Mesothelial cell of epicardium (in vitro differentiated cells): ENCODE data around the gene AMOTL1. TPM values are rescaled to one million over a fixed set of nuclear protein-coding genes. Genes with fewer than 3 reads are reported as not detected.
A peak's percentile ranks its signal among the peaks of the same experiment; 100 is the strongest.

ENCODE experiments used
- DNase-seq, 2 experiments: peaks; one replicate each; pipeline ENCODE4 v3.0.0; 2021; ENCODE audit warnings: low spot score in 2 of 2; ENCODE audit not compliant: unreplicated experiment in 2 of 2
- H3K27ac Mint-ChIP-seq: 2 replicates; pipeline ENCODE4 v1.8.0; 2021; ENCODE audit warnings: mixed read lengths
- H3K27me3 Mint-ChIP-seq: 2 replicates; pipeline ENCODE4 v1.8.0; 2021; ENCODE audit warnings: low read depth, mixed read lengths
- H3K36me3 Mint-ChIP-seq: 2 replicates; pipeline ENCODE4 v1.8.0; 2021; ENCODE audit warnings: mixed read lengths
- H3K4me1 Mint-ChIP-seq: 2 replicates; pipeline ENCODE4 v1.8.0; 2021; ENCODE audit warnings: mixed read lengths
- H3K4me3 Mint-ChIP-seq: 2 replicates; pipeline ENCODE4 v1.8.0; 2021; ENCODE audit warnings: mild to moderate bottlenecking, moderate library complexity, mixed read lengths
- H3K9me3 Mint-ChIP-seq: 2 replicates; pipeline ENCODE4 v1.8.0; 2021; ENCODE audit warnings: mixed read lengths
- total RNA-seq: library from RNA; stranded (reverse); gene quantifications from 3 replicates; pipeline ENCODE4 v1.2.1, GENCODE V29; 2021
- TF ChIP-seq, protein P1 (sequence below): fragments of 200-600 bp; sonication (generic); IDR thresholded peaks from one replicate; pipeline ENCODE4 v1.5.0; 2021; ENCODE audit warnings: antibody characterized with exemption; ENCODE audit not compliant: unreplicated experiment

AMOTL1 gene
- total RNA-seq, 1 donor from 2014 or later = 77.8 TPM

DNA sequence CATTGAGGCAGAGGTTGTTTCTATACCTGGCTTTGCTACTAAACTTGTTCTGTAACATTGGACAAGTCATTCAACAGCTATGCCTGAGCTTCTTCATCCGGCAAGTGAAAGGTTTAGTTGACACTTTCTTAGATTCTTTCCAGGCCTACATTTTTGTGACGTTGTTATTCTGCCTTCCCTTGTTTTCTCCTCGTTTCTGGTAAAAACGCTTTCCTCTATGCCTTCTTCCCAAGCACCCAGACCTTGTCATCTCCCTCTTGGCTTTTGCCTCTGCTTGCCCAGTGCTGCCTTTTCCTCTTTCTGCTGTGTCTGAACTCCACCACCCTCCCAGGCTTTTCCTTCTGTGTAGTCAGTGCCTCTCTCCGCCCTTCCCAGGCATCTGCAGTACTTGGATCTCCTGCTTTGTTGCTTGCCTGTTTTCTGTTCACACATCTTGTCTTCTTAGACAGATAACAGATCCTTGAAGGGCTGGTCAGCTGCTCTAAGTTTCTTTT, 1.4 kb upstream of the AMOTL1 start:
- Mint-ChIP-seq H3K4me3 (no peak overlapping the region), H3K4me1 (peaks cover 23% of the 10 kb centered on the region), H3K27me3 (no peaks in the 10 kb centered on the region), H3K27ac (no peak overlapping the region), H3K36me3 (no peaks in the 10 kb centered on the region), H3K9me3 (no peaks in the 10 kb centered on the region)
- TF ChIP-seq, protein P1, sequence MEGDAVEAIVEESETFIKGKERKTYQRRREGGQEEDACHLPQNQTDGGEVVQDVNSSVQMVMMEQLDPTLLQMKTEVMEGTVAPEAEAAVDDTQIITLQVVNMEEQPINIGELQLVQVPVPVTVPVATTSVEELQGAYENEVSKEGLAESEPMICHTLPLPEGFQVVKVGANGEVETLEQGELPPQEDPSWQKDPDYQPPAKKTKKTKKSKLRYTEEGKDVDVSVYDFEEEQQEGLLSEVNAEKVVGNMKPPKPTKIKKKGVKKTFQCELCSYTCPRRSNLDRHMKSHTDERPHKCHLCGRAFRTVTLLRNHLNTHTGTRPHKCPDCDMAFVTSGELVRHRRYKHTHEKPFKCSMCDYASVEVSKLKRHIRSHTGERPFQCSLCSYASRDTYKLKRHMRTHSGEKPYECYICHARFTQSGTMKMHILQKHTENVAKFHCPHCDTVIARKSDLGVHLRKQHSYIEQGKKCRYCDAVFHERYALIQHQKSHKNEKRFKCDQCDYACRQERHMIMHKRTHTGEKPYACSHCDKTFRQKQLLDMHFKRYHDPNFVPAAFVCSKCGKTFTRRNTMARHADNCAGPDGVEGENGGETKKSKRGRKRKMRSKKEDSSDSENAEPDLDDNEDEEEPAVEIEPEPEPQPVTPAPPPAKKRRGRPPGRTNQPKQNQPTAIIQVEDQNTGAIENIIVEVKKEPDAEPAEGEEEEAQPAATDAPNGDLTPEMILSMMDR = no peak
- DNase-seq = no peak

- Mint-ChIP-seq H3K27me3 (no peaks in the 10 kb centered on the region), H3K36me3 (peaks cover 4% of the 10 kb centered on the region), H3K4me1 (peaks cover 26% of the 10 kb centered on the region), H3K9me3 (peaks cover 4% of the 10 kb centered on the region), H3K27ac (no peak overlapping the region), H3K4me3 (no peak overlapping the region)
- DNase-seq = no peak
- TF ChIP-seq, protein P1 = no peak
These were observed 865 bp upstream of the AMOTL1 start for GRCh38 chr11:94767291-94767690.

DNA sequence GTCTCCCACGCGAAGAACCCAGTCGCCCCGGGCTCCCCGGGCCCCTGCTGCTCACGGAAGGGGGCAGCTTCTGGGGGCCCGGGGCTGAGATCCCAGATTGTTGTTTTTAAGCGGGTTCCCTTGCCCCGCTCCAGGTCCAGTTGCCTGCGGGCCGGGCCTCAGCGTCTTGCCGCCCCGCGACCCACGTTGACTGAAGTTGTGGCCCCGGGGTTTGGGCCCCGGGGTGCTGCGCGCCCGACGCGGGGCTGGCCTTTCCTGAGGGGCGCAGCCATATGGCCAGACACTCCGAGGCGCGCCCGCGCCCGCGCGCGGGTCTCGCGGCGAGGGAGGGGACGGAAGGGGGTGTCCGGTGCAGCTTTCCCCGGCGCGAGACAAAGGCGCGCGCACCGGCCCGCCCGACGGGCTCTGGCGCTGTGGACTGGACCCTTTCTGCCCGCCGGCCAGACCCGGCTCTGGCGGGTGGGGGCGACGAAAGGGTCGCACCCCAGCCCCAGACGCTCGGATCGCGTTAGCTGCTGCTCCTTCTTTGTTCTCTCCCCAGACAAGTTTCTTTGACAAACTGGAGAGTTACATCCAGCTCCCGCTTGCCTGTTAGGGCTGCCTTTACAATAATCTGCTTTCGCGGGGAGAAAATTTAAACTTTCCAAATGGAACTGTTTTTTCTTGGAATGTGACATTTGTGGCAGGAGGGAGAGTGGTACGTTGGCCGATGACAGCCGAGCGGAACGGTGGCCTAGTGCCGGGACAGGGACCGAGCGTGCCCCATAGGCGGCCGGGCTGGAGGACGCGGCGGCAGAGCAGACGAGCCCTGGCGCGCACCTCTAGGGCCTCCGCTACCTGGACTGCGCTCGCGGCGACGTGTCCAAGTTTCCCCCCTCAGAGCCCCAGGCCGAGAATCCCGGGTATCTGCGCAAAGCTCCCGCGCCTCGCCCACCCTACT, 716 bp downstream of the AMOTL1 start:
- TF ChIP-seq, protein P1 = no peak
- DNase-seq = peak; percentile 36 to 69
- Mint-ChIP-seq H3K27ac (peak overlapping the region; percentile 97), H3K9me3 (peaks cover 5% of the 10 kb centered on the region), H3K36me3 (peaks cover 5% of the 10 kb centered on the region), H3K27me3 (no peaks in the 10 kb centered on the region), H3K4me3 (no peak overlapping the region), H3K4me1 (peaks cover 26% of the 10 kb centered on the region)

GRCh38 chr11:94769880-94770279, 1.7 kb downstream of the AMOTL1 start:
- peak overlapping the region; percentile 97 for H3K27ac Mint-ChIP-seq
- no peak overlapping the region for H3K4me3 Mint-ChIP-seq
- peaks cover 5% of the 10 kb centered on the region for H3K36me3 Mint-ChIP-seq

DNA sequence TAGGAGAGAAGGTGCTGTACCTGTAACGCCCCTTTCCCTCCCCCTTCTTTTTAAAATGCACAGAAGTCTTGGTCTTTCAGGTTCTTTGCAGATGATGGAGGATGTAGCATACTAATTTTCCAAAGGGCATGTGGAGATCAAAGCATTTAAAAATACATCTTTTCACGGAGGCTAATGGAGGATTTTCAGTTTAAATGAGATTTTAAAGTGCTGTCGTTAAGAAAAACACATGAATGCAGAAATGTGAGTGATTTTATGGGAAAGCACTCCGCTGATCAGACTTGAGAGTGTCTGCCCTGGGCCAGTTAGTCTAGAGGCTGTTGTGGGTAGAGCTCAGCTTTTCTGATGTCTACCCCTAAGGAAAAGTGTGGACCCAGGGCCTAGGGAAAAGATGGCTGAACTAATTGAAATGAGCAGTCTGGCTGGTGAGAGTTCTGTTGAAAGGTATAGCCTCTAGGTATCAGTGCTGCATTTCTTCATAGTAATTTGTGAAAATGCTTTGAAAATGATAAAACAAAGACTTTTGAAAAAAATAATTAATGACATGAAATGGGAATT, 2.5 kb downstream of the AMOTL1 start:
- H3K4me3 Mint-ChIP-seq = no peak overlapping the region
- H3K27me3 Mint-ChIP-seq = no peaks in the 10 kb centered on the region

More at GRCh38 chr11:94769880-94770279, 1.7 kb downstream of the AMOTL1 start:
- peaks cover 26% of the 10 kb centered on the region for H3K4me1 Mint-ChIP-seq
- peaks cover 5% of the 10 kb centered on the region for H3K9me3 Mint-ChIP-seq
- no peak for DNase-seq
- TF ChIP-seq, protein P1 = no peak
- no peaks in the 10 kb centered on the region for H3K27me3 Mint-ChIP-seq

More for the DNA sequence above, 2.5 kb downstream of the AMOTL1 start:
- H3K36me3 Mint-ChIP-seq = peaks cover 5% of the 10 kb centered on the region
- no peak for DNase-seq
- TF ChIP-seq, protein P1 = no peak
- peak overlapping the region; percentile 97 for H3K27ac Mint-ChIP-seq
- peaks cover 5% of the 10 kb centered on the region for H3K9me3 Mint-ChIP-seq
- peaks cover 26% of the 10 kb centered on the region for H3K4me1 Mint-ChIP-seq
